Measurements from ENCODE around the gene LRCH3.

Gene LRCH3

GRCh38 chr3:197791113-197791891 is at the start of gene LRCH3:
LRCH3 (plus strand) TSS chr3:197791254; CDS start chr3:197791279, 25 bp downstream.
- DNase-seq, result peak; percentile 73

- no peak for DNase-seq
These were observed 48.3 kb upstream of the LRCH3 start for GRCh38 chr3:197742787-197743186.

GRCh38 chr3:197746209-197746608 is 44.8 kb upstream of the LRCH3 start:
- DNase-seq, result no peak

- no peak for DNase-seq
These were observed 44.2 kb upstream of the LRCH3 start for GRCh38 chr3:197746801-197747237.

- DNase-seq, result no peak
These were observed 42.3 kb upstream of the LRCH3 start for GRCh38 chr3:197748597-197749314.

GRCh38 chr3:197749315-197749600 is 41.8 kb upstream of the LRCH3 start:
- DNase-seq, result peak; percentile 79

GRCh38 chr3:197749601-197750395 is 41.3 kb upstream of the LRCH3 start, which contains the start of gene FYTTD1:
FYTTD1 (plus strand) TSS chr3:197749883; CDS start chr3:197749972, 89 bp downstream.
- peak; percentile 88 for DNase-seq

GRCh38 chr3:197750396-197750831 is 40.6 kb upstream of the LRCH3 start:
- DNase-seq, result no peak

- no peak for DNase-seq
These were observed 40.0 kb upstream of the LRCH3 start for GRCh38 chr3:197750858-197751737.

- DNase-seq, result no peak
These were observed 38.9 kb upstream of the LRCH3 start for GRCh38 chr3:197752107-197752506.

GRCh38 chr3:197753263-197753662 is 37.8 kb upstream of the LRCH3 start:
- no peak for DNase-seq

- no peak for DNase-seq
These were observed 34.4 kb upstream of the LRCH3 start for GRCh38 chr3:197756704-197757103.

- DNase-seq, result no peak
These were observed 32.5 kb upstream of the LRCH3 start for GRCh38 chr3:197758512-197758911.

GRCh38 chr3:197761784-197762183 is 29.3 kb upstream of the LRCH3 start:
- DNase-seq, result no peak

- DNase-seq, result no peak
These were observed 15.7 kb upstream of the LRCH3 start for GRCh38 chr3:197775317-197775716.

- no peak for DNase-seq
These were observed 8.8 kb upstream of the LRCH3 start for GRCh38 chr3:197782230-197782629.

GRCh38 chr3:197784019-197784585 is 7.0 kb upstream of the LRCH3 start:
- no peak for DNase-seq

- no peak for DNase-seq
These were observed 3.6 kb upstream of the LRCH3 start for GRCh38 chr3:197787412-197787811.

GRCh38 chr3:197789309-197789708 is 1.7 kb upstream of the LRCH3 start:
- no peak for DNase-seq

GRCh38 chr3:197790033-197790432 is 1.0 kb upstream of the LRCH3 start:
- DNase-seq, result no peak

- DNase-seq, result no peak
These were observed 1.0 kb downstream of the LRCH3 start for GRCh38 chr3:197791892-197792647.

All from NCI-H2171 (cell line).